Smooth muscle cell (in vitro differentiated cells): Measurements from ENCODE around the gene SPAG9. TPM values are rescaled to one million over a fixed set of nuclear protein-coding genes. Genes with fewer than 3 reads are reported as not detected.

Experiments used
- DNase-seq: peaks from one replicate; lab custom pipeline; 2025; ENCODE audit not compliant: unreplicated experiment; lab: John Stamatoyannopoulos, UW
- H2AFZ ChIP-seq: fragments of 200-600 bp; sonication (generic); 2 replicates; pipeline ENCODE4 v1.6.0; 2016; ENCODE audit warnings: antibody characterized with exemption, low read depth, mild to moderate bottlenecking
- H3F3A ChIP-seq: fragments of 200-600 bp; sonication (generic); 2 replicates; pipeline ENCODE4 v1.6.0; 2017; ENCODE audit warnings: antibody characterized with exemption, low read depth
- H3K27ac ChIP-seq: fragments of 200-600 bp; sonication (generic); 2 replicates; pipeline ENCODE4 v1.5.1; 2016; ENCODE audit warnings: low read depth, mild to moderate bottlenecking
- H3K27me3 ChIP-seq: fragments of 200-600 bp; sonication (generic); 2 replicates; pipeline ENCODE4 v1.6.1; 2016; ENCODE audit warnings: low read depth, mild to moderate bottlenecking
- H3K36me3 ChIP-seq: fragments of 200-600 bp; sonication (generic); 2 replicates; pipeline ENCODE4 v1.5.1; 2016; ENCODE audit warnings: low read depth
- H3K4me1 ChIP-seq: fragments of 200-600 bp; sonication (generic); 2 replicates; pipeline ENCODE4 v1.5.1; 2016; ENCODE audit warnings: low read depth
- H3K4me2 ChIP-seq: fragments of 200-600 bp; sonication (generic); 2 replicates; pipeline ENCODE4 v1.6.0; 2016; ENCODE audit warnings: mild to moderate bottlenecking
- H3K4me3 ChIP-seq: fragments of 200-600 bp; sonication (generic); 2 replicates; pipeline ENCODE4 v1.5.1; 2016; ENCODE audit warnings: mild to moderate bottlenecking
- H3K79me2 ChIP-seq: fragments of 200-600 bp; sonication (generic); 2 replicates; pipeline ENCODE4 v1.6.0; 2016; ENCODE audit warnings: low read depth, mild to moderate bottlenecking
- H3K9ac ChIP-seq: fragments of 200-600 bp; sonication (generic); 2 replicates; pipeline ENCODE4 v1.6.0; 2016; ENCODE audit warnings: low read depth
- H3K9me3 ChIP-seq: fragments of 200-600 bp; sonication (generic); replicated peaks from 2 replicates; pipeline ENCODE4 v1.5.1; 2016; ENCODE audit warnings: low read depth
- H4K20me1 ChIP-seq: fragments of 200-600 bp; sonication (generic); 2 replicates; pipeline ENCODE4 v1.6.0; 2016; ENCODE audit warnings: low read depth
- WGBS: methylation state at CpG from one replicate; pipeline ENCODE4 v1.1.7; 2016; ENCODE audit warnings: low lambda C conversion rate; 5-methylcytosine and 5-hydroxymethylcytosine counted together
- polyA plus RNA-seq: library from polyadenylated mRNA; unstranded; fragments of >200 nt; fragmentation: Nextera tagmentation; extraction: Ambion mirVana; gene quantifications from 2 replicates; pipeline ENCODE4 v1.2.1, GENCODE V29; 2016
- total RNA-seq: library from RNA; depleted of rRNA; stranded (reverse); fragments of >200 nt; gene quantifications from 2 replicates; pipeline ENCODE4 v1.2.3, GENCODE V29; 2014
- TF ChIP-seq, protein P1 (sequence below): fragments of 200-600 bp; sonication (generic); IDR thresholded peaks from 2 replicates; pipeline ENCODE4 v1.5.1; 2017; ENCODE audit warnings: borderline replicate concordance, mild to moderate bottlenecking, antibody characterized with exemption; ENCODE audit not compliant: insufficient read depth, poor library complexity, severe bottlenecking

The SPAG9 gene
- total and polyA plus RNA-seq, 2 experiments from 2014 or later, result 29.1 to 64.8 TPM

DNA sequence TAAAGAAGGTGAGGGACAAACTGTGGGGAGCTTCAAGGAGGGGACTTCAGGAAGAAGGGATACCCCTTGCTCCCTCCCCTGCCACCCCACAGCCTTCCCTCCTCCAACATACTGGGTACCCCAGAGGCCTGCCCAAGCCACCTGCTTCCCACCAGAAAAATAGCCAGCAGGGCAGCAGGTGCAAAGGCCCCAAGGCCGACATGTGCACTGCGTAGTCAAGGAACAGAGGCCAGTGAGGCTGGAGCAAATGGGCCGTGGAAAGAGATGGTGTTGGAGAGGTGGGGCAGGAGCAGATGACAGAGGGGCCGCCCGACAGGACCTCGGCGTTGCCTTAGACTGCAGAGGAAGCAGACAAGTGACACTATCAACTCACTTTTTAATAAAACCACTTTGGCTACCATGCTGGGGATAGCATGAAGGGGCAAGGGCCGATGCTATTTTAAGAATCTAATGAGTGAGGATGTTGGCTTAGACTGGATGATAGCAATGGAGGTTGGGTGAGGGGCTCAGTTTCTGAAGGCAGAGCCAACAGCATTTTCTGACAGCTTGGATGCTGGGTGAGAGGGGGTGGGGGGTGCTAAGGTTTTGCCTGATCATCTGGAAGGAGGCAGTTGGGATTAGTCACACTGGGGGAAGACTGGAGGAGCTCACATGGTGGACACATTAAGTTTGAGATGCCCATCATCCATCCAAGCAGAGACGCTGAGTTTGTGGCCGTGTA is 181.7 kb downstream of the SPAG9 start:
- Histone ChIP-seq H3K4me1 (peaks cover 2% of the 10 kb centered on the region), H3K79me2 (no peaks in the 10 kb centered on the region), H3K4me3 (no peak overlapping the region), H3K9ac (no peak overlapping the region), H3F3A (peaks cover 5% of the 10 kb centered on the region), H3K27ac (no peak overlapping the region), H3K36me3 (no peaks in the 10 kb centered on the region), H3K9me3 (no peaks in the 10 kb centered on the region), H4K20me1 (no peaks in the 10 kb centered on the region), H3K27me3 (no peaks in the 10 kb centered on the region), H2AFZ (no peak overlapping the region), H3K4me2 (no peak overlapping the region)
- 96% methylated on average over 10 of the region's 10 CpGs for WGBS
- DNase-seq, result no peak
- TF ChIP-seq, protein P1, sequence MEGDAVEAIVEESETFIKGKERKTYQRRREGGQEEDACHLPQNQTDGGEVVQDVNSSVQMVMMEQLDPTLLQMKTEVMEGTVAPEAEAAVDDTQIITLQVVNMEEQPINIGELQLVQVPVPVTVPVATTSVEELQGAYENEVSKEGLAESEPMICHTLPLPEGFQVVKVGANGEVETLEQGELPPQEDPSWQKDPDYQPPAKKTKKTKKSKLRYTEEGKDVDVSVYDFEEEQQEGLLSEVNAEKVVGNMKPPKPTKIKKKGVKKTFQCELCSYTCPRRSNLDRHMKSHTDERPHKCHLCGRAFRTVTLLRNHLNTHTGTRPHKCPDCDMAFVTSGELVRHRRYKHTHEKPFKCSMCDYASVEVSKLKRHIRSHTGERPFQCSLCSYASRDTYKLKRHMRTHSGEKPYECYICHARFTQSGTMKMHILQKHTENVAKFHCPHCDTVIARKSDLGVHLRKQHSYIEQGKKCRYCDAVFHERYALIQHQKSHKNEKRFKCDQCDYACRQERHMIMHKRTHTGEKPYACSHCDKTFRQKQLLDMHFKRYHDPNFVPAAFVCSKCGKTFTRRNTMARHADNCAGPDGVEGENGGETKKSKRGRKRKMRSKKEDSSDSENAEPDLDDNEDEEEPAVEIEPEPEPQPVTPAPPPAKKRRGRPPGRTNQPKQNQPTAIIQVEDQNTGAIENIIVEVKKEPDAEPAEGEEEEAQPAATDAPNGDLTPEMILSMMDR, result no peak

DNA sequence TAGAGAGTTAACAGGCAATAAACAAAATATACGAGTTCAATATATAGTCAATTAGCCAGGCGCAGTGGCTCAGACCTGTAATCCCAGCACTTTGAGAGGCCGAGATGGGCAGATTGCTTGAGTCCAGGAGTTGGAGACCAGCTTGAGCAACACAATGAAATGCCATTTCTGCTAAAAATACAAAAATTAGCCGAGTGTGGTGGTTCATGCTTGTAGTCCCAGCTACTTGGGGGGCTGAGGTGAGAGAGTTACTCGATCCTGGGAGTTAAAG is 184.7 kb downstream of the SPAG9 start:
- Histone ChIP-seq H3K9me3 (no peaks in the 10 kb centered on the region), H3K4me1 (peaks cover 11% of the 10 kb centered on the region), H3F3A (peaks cover 6% of the 10 kb centered on the region), H4K20me1 (no peaks in the 10 kb centered on the region), H3K79me2 (no peaks in the 10 kb centered on the region), H3K36me3 (no peaks in the 10 kb centered on the region), H3K4me3 (no peak overlapping the region), H3K27ac (no peak overlapping the region), H3K4me2 (no peak overlapping the region), H3K27me3 (no peaks in the 10 kb centered on the region), H2AFZ (no peak overlapping the region), H3K9ac (no peak overlapping the region)
- 73% methylated on average over 5 of the region's 5 CpGs for WGBS
- TF ChIP-seq, protein P1, result no peak
- DNase-seq, result no peak

DNA sequence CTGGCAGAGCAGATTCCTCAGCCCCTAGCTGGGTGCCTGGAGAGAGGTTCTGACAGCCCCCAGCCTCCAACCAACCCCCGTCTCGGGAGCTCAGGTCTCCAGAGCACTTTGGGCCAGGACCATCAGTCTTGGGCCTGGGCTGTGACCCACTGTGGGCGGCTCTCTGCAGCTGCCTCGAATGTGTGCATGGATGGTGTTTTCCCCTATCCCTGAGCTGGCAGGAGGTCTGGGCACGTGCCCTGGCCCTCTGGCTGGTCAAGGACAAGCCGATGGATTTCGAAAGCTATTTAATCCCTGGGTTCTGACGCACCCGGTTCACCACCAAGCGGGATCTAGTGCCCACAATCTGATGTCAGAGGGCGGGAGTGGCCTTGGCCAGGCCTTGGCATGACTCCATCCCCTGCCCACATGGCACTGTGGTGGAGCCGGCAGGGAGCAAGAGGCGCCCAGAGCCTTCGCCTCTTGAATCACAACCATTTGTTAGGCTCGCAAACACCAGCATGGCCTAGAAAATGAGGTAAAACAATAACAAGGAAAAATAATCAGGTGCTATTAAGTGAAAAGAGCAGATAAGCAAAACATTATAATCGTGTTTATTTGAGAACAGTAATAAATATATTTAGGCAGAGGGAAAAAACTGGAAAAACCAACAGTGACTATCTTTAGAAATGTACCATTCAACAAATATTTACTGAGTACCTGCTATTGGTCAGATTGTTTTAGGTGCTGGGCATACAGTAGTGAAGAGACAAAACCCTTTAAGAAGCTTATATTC is 185.3 kb downstream of the SPAG9 start:
- no peak overlapping the region for H3K27ac ChIP-seq
- no peak overlapping the region for H2AFZ ChIP-seq
- H3K4me1 ChIP-seq, result peaks cover 16% of the 10 kb centered on the region
- H4K20me1 ChIP-seq, result no peaks in the 10 kb centered on the region
- no peaks in the 10 kb centered on the region for H3K27me3 ChIP-seq
- H3K4me2 ChIP-seq, result no peak overlapping the region
- no peaks in the 10 kb centered on the region for H3K36me3 ChIP-seq
- H3K9ac ChIP-seq, result no peak overlapping the region
- 92% methylated on average over 16 of the region's 16 CpGs for WGBS
- no peaks in the 10 kb centered on the region for H3K9me3 ChIP-seq
- no peaks in the 10 kb centered on the region for H3K79me2 ChIP-seq
- H3K4me3 ChIP-seq, result no peak overlapping the region
- TF ChIP-seq, protein P1, result no peak
- peaks cover 6% of the 10 kb centered on the region for H3F3A ChIP-seq
- no peak for DNase-seq
